ENCODE measurements around the gene TTLL7. TPM values are rescaled to one million over a fixed set of nuclear protein-coding genes. Genes with fewer than 3 reads are reported as not detected.

The TTLL7 gene
- total RNA-seq, 1 experiment from 2014 or later: 6.6 TPM

- Histone ChIP-seq H3K23me2 (ENCODE audit: insufficient read length, low read depth, low read length, poor library complexity, severe bottlenecking) (no peaks in the 10 kb centered on the region), H3K56ac (ENCODE audit: insufficient read length, low read depth, low read length) (no peak overlapping the region), H3K27me3 (ENCODE audit: insufficient read depth, low read length) (no peaks in the 10 kb centered on the region), H3K79me1 (ENCODE audit: insufficient read depth, low read depth, low read length, poor library complexity, severe bottlenecking) (no peaks in the 10 kb centered on the region), H4K5ac (ENCODE audit: insufficient read length, low read depth, low read length) (no peak overlapping the region), H3T11ph (ENCODE audit: low read length) (no peak overlapping the region), H3K4me1 (ENCODE audit: insufficient read depth, low read length) (no peaks in the 10 kb centered on the region), H2BK120ac (ENCODE audit: low read depth, low read length, poor library complexity, severe bottlenecking) (no peak overlapping the region), H2BK20ac (ENCODE audit: low read depth, low read length, poor library complexity, severe bottlenecking) (no peak overlapping the region), H3K9ac (ENCODE audit: extremely low read depth, insufficient read length, low read length) (no peak overlapping the region), H3K23ac (ENCODE audit: insufficient read length, low read depth, low read length) (no peak overlapping the region), H4K91ac (ENCODE audit: insufficient read length, low read depth, low read length) (no peak overlapping the region), H4K8ac (replicated peaks; ENCODE audit: insufficient read length, low read depth, low read length) (no peak overlapping the region), H2BK5ac (ENCODE audit: insufficient read length, low read length) (no peak overlapping the region), H3K79me2 (ENCODE audit: insufficient read depth, low read length) (no peaks in the 10 kb centered on the region), H4K20me1 (ENCODE audit: control insufficient read depth, insufficient read depth, insufficient read length) (no peaks in the 10 kb centered on the region), H2BK15ac (ENCODE audit: low read depth, low read length) (no peak overlapping the region), H2AK5ac (ENCODE audit: insufficient read length, low read length) (no peak overlapping the region), H3K27ac (ENCODE audit: insufficient read length, low read depth, low read length) (no peak overlapping the region), H3K4me2 (ENCODE audit: insufficient read depth, insufficient read length, low read length) (no peak overlapping the region), H3K4ac (ENCODE audit: low read depth, low read length) (no peak overlapping the region), H3K18ac (ENCODE audit: insufficient read length, low read depth, low read length) (no peak overlapping the region), H3K14ac (ENCODE audit: insufficient read depth, low read length) (no peak overlapping the region), H3K9me3 (ENCODE audit: control insufficient read depth, low read depth, low read length) (no peaks in the 10 kb centered on the region), H2AFZ (ENCODE audit: low read length) (no peak overlapping the region), H2BK12ac (ENCODE audit: insufficient read length, low read depth, low read length) (no peak overlapping the region)
- Mint-ChIP-seq H3K36me3 (ENCODE audit: insufficient read depth in 1 of 3, low read depth in 3 of 3) (no peaks in the 10 kb centered on the region), H3K4me1 (peaks cover 4 to 5% of the 10 kb centered on the region in 2 experiments), H3K27me3 (ENCODE audit: low read depth) (peaks cover 10% of the 10 kb centered on the region), H3K9me3 (no peaks in the 10 kb centered on the region), H3K27ac (no peak overlapping the region; a peak in 1 of 7 replicates), H3K4me3 (peak overlapping the region in 1 of 2 experiments; percentile 42; a peak in 3 of 5 replicates)
- peak; percentile 87 for DNase-seq
- peak; percentile 94 for TF ChIP-seq CTCF (conservative IDR thresholded peaks at IDR 0.05)
- WGBS (ENCODE audit: extremely low coverage, insufficient read length, low lambda C conversion rate): no CpG with 5 or more reads among the region's 54 CpGs
Observed at GRCh38 chr1:83860490-83861221, 138.3 kb downstream of the TTLL7 start.
